ENCODE measurements around the gene GALNT12.

The GALNT12 gene

GRCh38 chr9:98859941-98860340 lies 52.5 kb downstream of the GALNT12 start:
- TF ChIP-seq POLR2A (IDR thresholded peaks at IDR 0.05; ENCODE audit: low read length) (no peak), GATA1 (IDR thresholded peaks at IDR 0.05; ENCODE audit: low read depth, low read length) (no peak)
- no peak for DNase-seq

- peak; percentile 50 to 69 for DNase-seq
- TF ChIP-seq GATA1 (IDR thresholded peaks at IDR 0.05; ENCODE audit: low read depth, low read length): no peak
- TF ChIP-seq POLR2A (IDR thresholded peaks at IDR 0.05; ENCODE audit: low read length): no peak
Observed at GRCh38 chr9:98860871-98861293, 53.4 kb downstream of the GALNT12 start.

- TF ChIP-seq GATA1 (IDR thresholded peaks at IDR 0.05; ENCODE audit: low read depth, low read length): no peak
- no peak for TF ChIP-seq POLR2A (IDR thresholded peaks at IDR 0.05; ENCODE audit: low read length)
- peak in 1 of 2 experiments; percentile 31 for DNase-seq
Observed at GRCh38 chr9:98861781-98862504, 54.5 kb downstream of the GALNT12 start.

- no peak for DNase-seq
- TF ChIP-seq GATA1 (IDR thresholded peaks at IDR 0.05; ENCODE audit: low read depth, low read length) (no peak), POLR2A (IDR thresholded peaks at IDR 0.05; ENCODE audit: low read length) (no peak)
Observed at GRCh38 chr9:98862936-98863335, 55.5 kb downstream of the GALNT12 start.

GRCh38 chr9:98864281-98865174 lies 57.1 kb downstream of the GALNT12 start:
- TF ChIP-seq POLR2A (IDR thresholded peaks at IDR 0.05; ENCODE audit: low read length) (no peak), GATA1 (IDR thresholded peaks at IDR 0.05; ENCODE audit: low read depth, low read length) (no peak)
- no peak for DNase-seq

DNA sequence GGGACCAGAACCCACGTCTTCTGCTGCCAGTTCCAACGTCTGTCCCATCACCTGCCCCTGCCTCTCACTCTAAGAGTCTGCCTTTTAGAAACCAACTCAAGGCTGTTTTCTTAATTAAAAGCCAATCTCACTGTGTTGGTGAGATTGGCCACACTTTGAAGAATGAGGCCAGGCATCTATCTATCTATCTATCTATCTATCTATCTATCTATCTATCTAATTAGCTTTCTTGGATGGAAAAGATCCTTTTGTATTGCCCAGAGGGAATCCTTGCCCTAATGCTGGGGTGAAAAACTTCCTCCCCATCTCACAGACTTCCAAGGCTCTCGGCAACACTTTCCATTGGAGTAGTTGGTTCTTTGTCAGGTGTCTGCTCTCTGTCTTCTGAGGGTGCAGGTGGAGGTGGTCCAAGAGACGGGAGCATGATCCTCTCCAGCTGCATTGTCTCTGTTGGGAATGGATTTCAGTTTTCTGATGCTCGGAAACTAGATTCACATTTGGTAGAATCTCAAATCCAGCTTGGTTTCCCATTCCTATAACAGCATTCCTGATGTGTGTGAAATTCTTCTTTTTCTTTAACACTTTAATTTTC lies 57.9 kb downstream of the GALNT12 start:
- no peak for DNase-seq
- TF ChIP-seq POLR2A (IDR thresholded peaks at IDR 0.05; ENCODE audit: low read length) (no peak), GATA1 (IDR thresholded peaks at IDR 0.05; ENCODE audit: low read depth, low read length) (no peak)

- TF ChIP-seq GATA1 (IDR thresholded peaks at IDR 0.05; ENCODE audit: low read depth, low read length): no peak
- no peak for TF ChIP-seq POLR2A (IDR thresholded peaks at IDR 0.05; ENCODE audit: low read length)
- peak in 1 of 2 experiments; percentile 42 for DNase-seq
Observed at GRCh38 chr9:98866435-98867102, 59.1 kb downstream of the GALNT12 start.

DNA sequence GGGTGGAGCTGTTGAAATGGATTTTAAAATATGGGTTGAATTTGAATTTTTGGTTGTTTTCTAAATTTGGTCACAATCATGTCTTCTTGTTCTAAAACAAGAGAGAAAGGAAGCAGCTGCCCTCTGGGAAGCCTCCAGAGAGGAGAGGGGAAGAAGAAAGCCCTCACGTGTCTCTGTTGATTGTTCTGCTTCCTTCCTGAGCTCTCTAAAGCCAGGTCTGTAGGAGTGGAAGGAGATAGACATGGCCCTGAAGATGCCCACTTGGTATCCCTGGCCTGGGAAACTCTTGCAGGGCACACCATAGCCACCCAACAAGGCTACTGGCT lies 59.6 kb downstream of the GALNT12 start:
- DNase-seq: no peak
- TF ChIP-seq POLR2A (IDR thresholded peaks at IDR 0.05; ENCODE audit: low read length) (no peak), GATA1 (IDR thresholded peaks at IDR 0.05; ENCODE audit: low read depth, low read length) (no peak)

GRCh38 chr9:98867429-98868168 lies 60.1 kb downstream of the GALNT12 start:
- TF ChIP-seq POLR2A (IDR thresholded peaks at IDR 0.05; ENCODE audit: low read length) (no peak), GATA1 (IDR thresholded peaks at IDR 0.05; ENCODE audit: low read depth, low read length) (no peak)

DNA sequence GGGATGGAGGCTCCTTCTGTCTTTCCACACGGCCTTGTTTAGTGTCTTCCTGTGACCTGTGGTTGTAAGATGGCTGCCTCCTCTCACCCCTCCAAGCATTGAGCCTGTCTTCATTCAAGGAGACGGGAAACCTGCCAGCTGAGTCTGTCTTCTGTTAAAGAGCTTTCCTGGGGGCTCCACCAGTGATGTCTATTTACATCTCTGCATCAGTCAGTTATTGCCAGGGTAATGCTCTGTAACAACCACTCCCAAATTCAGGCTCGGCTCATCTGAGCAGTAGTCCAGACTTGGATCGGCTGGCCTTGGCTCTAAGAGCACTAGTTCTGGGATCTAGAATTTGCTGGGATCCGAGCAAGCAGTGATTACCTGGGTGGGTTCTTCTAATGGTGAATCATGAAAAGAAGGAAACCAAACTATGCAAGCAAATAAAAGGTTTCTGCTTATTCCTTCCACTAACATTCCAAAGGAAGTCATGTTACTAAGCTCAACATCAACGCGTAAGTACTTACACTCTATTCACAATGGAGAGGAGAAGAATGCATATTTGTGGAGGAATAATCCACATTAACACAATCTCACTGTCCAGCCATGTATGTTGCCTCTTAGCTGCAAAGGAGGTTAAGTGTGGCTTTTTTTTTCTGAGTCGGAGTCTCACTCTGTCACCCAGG lies 61.7 kb downstream of the GALNT12 start:
- DNase-seq: no peak
- TF ChIP-seq GATA1 (IDR thresholded peaks at IDR 0.05; ENCODE audit: low read depth, low read length) (no peak), POLR2A (IDR thresholded peaks at IDR 0.05; ENCODE audit: low read length) (no peak)

More at GRCh38 chr9:98867429-98868168, 60.1 kb downstream of the GALNT12 start:
- peak; percentile 88 to 94 for DNase-seq

- no peak for DNase-seq
- TF ChIP-seq GATA1 (IDR thresholded peaks at IDR 0.05; ENCODE audit: low read depth, low read length) (no peak), POLR2A (IDR thresholded peaks at IDR 0.05; ENCODE audit: low read length) (no peak)
Observed at GRCh38 chr9:98869866-98870265, 62.4 kb downstream of the GALNT12 start.

DNA sequence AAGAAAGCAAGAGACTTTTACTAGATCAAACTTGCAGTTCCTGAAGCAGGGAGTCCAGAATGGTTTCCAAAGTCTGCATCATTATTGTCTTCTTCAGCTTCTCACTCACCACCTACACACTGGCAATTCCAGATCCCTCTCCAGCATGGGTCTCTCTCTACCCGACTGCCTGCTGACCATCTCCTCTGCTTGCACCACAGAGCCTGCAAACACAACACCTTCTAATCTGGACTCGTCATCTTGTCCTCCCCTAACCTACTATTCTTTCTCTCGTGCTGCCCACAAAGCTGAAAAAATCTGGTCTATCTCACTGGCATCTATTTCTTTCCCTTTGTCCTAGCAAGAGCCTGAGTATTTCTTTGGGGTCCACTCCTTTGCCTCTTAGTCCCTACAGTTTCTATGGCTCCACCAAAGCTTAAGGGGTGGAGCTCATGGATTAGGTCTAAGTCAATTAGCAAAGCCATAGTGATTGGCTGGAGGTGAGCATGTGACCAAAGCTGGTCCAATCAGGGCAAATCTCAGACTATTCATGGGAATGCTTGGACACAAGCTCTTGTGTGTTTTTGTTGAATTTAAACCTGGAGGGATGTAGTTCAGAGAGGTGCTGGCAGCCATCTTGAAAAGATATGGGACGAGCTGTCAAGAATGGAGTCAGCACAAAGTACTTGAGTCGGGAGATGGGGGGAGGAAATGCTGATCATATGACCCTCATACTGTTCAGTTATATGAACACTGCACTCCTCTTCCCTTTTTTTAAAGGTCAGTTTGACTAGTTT lies 63.5 kb downstream of the GALNT12 start:
- TF ChIP-seq GATA1 (IDR thresholded peaks at IDR 0.05; ENCODE audit: low read depth, low read length): no peak
- TF ChIP-seq POLR2A (IDR thresholded peaks at IDR 0.05; ENCODE audit: low read length): no peak
- no peak for DNase-seq
